Ishikawa (cell line): ENCODE measurements around the gene NDUFAF8.

ENCODE experiments used
- CEBPB ChIP-seq: IDR thresholded peaks from 2 replicates; pipeline ENCODE4 v1.6.1; 2012
- CREB1 ChIP-seq: IDR thresholded peaks from 2 replicates; pipeline ENCODE4 v1.6.1; 2012; ENCODE audit warnings: low read depth
- EGR1 ChIP-seq: IDR thresholded peaks from 2 replicates; pipeline ENCODE4 v1.6.1; 2012
- EP300 ChIP-seq: IDR thresholded peaks from 2 replicates; pipeline ENCODE4 v1.6.1; 2012; ENCODE audit warnings: borderline replicate concordance
- FOXM1 ChIP-seq: IDR thresholded peaks from 2 replicates; pipeline ENCODE4 v1.6.1; 2012; ENCODE audit warnings: low read depth, borderline replicate concordance
- NFIC ChIP-seq: IDR thresholded peaks from 2 replicates; pipeline ENCODE4 v1.6.1; 2012
- RAD21 ChIP-seq: IDR thresholded peaks from 2 replicates; pipeline ENCODE4 v1.6.1; 2012; ENCODE audit warnings: low read depth
- TAF1 ChIP-seq: IDR thresholded peaks from 2 replicates; pipeline ENCODE4 v1.6.1; 2012; ENCODE audit warnings: low read depth, mild to moderate bottlenecking
- TCF12 ChIP-seq: IDR thresholded peaks from 2 replicates; pipeline ENCODE4 v1.6.1; 2012; ENCODE audit warnings: low read depth
- TEAD4 ChIP-seq: IDR thresholded peaks from 2 replicates; pipeline ENCODE4 v1.6.1; 2012
- YY1 ChIP-seq: IDR thresholded peaks from 2 replicates; pipeline ENCODE4 v1.6.1; 2012; ENCODE audit warnings: low read depth
- ZBTB7A ChIP-seq: IDR thresholded peaks from 2 replicates; pipeline ENCODE4 v1.6.1; 2012; ENCODE audit warnings: low read depth
- TF ChIP-seq, protein P1 (sequence below): IDR thresholded peaks from 2 replicates; pipeline ENCODE4 v1.6.1; 2012
- TF ChIP-seq, protein P2 (sequence below): IDR thresholded peaks from 2 replicates; pipeline ENCODE4 v1.6.1; 2012
- TF ChIP-seq, protein P3 (sequence below): IDR thresholded peaks from 2 replicates; pipeline ENCODE4 v1.6.1; 2012; ENCODE audit warnings: low read depth, mild to moderate bottlenecking

Gene NDUFAF8

DNA sequence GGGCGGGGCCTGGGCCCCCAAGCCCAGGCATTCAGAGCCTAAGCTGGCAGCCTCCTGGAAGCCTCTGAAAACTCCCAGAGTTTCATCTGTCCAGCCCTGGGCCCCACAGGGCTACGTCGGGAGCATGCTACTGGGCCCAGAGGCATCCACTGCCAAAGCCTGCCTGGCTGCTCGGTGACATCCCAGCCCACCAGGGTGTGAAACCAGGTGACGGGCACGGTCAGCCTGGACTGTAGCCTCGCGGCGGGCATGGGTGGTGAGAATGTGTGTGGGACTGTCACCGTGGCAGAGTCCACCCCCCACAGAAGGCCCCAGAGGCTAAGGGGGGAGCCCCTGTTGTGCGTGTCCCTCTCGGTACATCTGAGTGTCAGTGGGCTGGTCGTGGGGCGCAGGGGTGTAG lies 47.5 kb upstream of the NDUFAF8 start:
- TF ChIP-seq EP300, result no peak
- no peak for TF ChIP-seq CREB1
- TF ChIP-seq TAF1, result no peak
- TF ChIP-seq CEBPB, result no peak
- TF ChIP-seq, protein P1, sequence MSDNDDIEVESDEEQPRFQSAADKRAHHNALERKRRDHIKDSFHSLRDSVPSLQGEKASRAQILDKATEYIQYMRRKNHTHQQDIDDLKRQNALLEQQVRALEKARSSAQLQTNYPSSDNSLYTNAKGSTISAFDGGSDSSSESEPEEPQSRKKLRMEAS, result no peak
- TF ChIP-seq YY1, result no peak
- TF ChIP-seq EGR1, result no peak
- TF ChIP-seq, protein P2, sequence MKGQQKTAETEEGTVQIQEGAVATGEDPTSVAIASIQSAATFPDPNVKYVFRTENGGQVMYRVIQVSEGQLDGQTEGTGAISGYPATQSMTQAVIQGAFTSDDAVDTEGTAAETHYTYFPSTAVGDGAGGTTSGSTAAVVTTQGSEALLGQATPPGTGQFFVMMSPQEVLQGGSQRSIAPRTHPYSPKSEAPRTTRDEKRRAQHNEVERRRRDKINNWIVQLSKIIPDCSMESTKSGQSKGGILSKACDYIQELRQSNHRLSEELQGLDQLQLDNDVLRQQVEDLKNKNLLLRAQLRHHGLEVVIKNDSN, result no peak
- TF ChIP-seq NFIC, result no peak
- TF ChIP-seq RAD21, result no peak
- no peak for TF ChIP-seq TEAD4
- TF ChIP-seq, protein P3, sequence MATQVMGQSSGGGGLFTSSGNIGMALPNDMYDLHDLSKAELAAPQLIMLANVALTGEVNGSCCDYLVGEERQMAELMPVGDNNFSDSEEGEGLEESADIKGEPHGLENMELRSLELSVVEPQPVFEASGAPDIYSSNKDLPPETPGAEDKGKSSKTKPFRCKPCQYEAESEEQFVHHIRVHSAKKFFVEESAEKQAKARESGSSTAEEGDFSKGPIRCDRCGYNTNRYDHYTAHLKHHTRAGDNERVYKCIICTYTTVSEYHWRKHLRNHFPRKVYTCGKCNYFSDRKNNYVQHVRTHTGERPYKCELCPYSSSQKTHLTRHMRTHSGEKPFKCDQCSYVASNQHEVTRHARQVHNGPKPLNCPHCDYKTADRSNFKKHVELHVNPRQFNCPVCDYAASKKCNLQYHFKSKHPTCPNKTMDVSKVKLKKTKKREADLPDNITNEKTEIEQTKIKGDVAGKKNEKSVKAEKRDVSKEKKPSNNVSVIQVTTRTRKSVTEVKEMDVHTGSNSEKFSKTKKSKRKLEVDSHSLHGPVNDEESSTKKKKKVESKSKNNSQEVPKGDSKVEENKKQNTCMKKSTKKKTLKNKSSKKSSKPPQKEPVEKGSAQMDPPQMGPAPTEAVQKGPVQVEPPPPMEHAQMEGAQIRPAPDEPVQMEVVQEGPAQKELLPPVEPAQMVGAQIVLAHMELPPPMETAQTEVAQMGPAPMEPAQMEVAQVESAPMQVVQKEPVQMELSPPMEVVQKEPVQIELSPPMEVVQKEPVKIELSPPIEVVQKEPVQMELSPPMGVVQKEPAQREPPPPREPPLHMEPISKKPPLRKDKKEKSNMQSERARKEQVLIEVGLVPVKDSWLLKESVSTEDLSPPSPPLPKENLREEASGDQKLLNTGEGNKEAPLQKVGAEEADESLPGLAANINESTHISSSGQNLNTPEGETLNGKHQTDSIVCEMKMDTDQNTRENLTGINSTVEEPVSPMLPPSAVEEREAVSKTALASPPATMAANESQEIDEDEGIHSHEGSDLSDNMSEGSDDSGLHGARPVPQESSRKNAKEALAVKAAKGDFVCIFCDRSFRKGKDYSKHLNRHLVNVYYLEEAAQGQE, result no peak
- no peak for TF ChIP-seq ZBTB7A
- TF ChIP-seq FOXM1, result no peak
- no peak for TF ChIP-seq TCF12

DNA sequence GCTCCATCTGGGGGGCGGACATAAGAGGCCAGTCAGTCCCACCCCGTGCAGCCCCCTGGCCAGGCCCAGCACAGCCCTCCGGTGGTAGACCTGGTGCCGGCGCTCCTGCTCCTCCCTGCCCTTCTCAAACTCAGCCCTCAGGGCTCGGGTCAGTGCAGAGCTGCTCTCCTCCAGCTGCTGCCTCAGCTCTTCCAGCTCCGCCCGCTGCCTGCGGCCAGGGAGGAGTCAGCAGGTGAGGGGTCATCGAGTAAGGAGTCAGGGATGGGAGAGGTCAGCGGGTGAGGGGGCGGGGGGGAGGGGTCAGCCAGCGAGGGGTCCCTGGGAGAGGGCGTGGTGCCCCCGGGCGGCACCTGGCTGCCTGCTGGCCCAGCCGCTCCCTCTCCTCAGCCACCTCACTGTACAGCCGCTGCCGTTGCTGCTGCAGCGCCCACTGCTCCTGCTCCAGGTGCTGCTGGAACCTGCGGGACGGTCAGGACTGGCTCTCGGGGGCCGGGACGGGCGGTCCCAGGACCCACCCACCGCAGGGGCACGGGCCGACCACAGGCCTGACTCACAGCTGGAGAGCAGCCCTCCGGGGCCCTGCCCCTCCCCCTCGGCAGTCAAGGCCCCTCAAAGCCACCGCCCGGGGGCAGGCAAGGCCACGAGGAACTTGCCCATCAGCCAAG lies 46.6 kb upstream of the NDUFAF8 start:
- TF ChIP-seq FOXM1 (no peak), CEBPB (no peak), CREB1 (no peak), EGR1 (no peak), RAD21 (no peak), TCF12 (no peak), TEAD4 (no peak), ZBTB7A (no peak), EP300 (no peak), TAF1 (no peak), NFIC (no peak), YY1 (no peak)
- TF ChIP-seq, protein P1, result no peak
- TF ChIP-seq, protein P2, result no peak
- TF ChIP-seq, protein P3, result no peak

DNA sequence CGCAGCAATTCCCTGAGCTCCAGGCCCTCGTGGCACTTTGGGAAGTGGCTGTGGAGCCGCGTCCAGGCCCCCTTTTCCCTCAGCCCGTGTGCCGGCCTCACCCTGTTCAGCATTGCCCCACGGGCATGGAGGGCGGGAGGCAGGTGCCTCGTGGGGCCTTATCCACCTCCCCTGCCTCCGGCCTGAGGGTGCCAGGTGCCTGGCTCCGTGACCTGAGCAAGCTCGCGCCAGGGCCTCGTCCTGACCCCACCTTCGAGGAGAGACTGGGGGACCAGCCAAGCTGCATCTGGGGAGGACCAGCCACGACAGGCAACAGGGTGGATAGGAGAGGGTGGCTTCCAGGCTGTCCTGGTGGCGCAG lies 46.1 kb upstream of the NDUFAF8 start:
- TF ChIP-seq CEBPB (no peak), ZBTB7A (no peak), RAD21 (no peak), YY1 (no peak), CREB1 (no peak), FOXM1 (no peak), TCF12 (no peak), TAF1 (no peak), EP300 (no peak), TEAD4 (no peak), NFIC (no peak), EGR1 (no peak)
- TF ChIP-seq, protein P1, result no peak
- TF ChIP-seq, protein P2, result no peak
- TF ChIP-seq, protein P3, result no peak
